H1 (cell line): ENCODE results near the gene ARL14. TPM values are rescaled to one million over a fixed set of nuclear protein-coding genes. Genes with fewer than 3 reads are reported as not detected.

Experiments
- CTCF ChIA-PET: fragments of 300-600 bp; sonication (Branson Sonifier 250); formaldehyde crosslinking; loops from one replicate; lab custom pipeline; 2021; ENCODE audit not compliant: partially characterized antibody; lab: Charles Lee
- POLR2A ChIA-PET: fragments of 300-600 bp; sonication (Branson Sonifier 250); formaldehyde crosslinking; loops from one replicate; lab custom pipeline; 2021; ENCODE audit warnings: inconsistent platforms; ENCODE audit not compliant: partially characterized antibody; lab: Charles Lee
- DNase-seq, 2 experiments: peaks; one replicate each; pipeline versions ENCODE4 v3.0.0 to v3.0.0-alpha.2; 2010 to 2022; ENCODE audit warnings: low spot score in 2 of 2, low read depth in 1 of 2, mixed read lengths in 1 of 2
- FAIRE-seq: peaks from 2 replicates; lab custom pipeline; 2011; peaks lifted over from hg19 to GRCh38; lab: Jason Lieb, UNC
- H2AFZ ChIP-seq: 2 replicates; pipeline ENCODE4 v1.8.1; 2012; ENCODE audit warnings: low read length, inconsistent platforms
- H2AK5ac ChIP-seq: 2 replicates; pipeline ENCODE4 v1.6.1; 2013; ENCODE audit warnings: low read depth, low read length
- H2BK120ac ChIP-seq: replicated peaks from 2 replicates; pipeline ENCODE3; 2013; ENCODE audit warnings: low read depth, low read length, inconsistent platforms
- H2BK12ac ChIP-seq: 2 replicates; pipeline ENCODE4 v1.6.1; 2013; ENCODE audit warnings: low read depth, low read length
- H2BK15ac ChIP-seq: 2 replicates; pipeline ENCODE4 v1.6.1; 2013; ENCODE audit warnings: low read length
- H2BK20ac ChIP-seq: 2 replicates; pipeline ENCODE4 v1.6.1; 2013; ENCODE audit warnings: low read length
- H2BK5ac ChIP-seq: 2 replicates; pipeline ENCODE4 v1.6.1; 2013; ENCODE audit warnings: low read depth, low read length
- H3K14ac ChIP-seq: 2 replicates; pipeline ENCODE4 v1.6.1; 2013; ENCODE audit warnings: inconsistent platforms; ENCODE audit not compliant: insufficient read length
- H3K18ac ChIP-seq: 2 replicates; pipeline ENCODE4 v1.6.1; 2013; ENCODE audit warnings: low read length; ENCODE audit errors: extremely low read depth
- H3K23ac ChIP-seq: 2 replicates; pipeline ENCODE4 v1.6.1; 2013; ENCODE audit warnings: inconsistent platforms; ENCODE audit not compliant: insufficient read length
- H3K23me2 ChIP-seq: 2 replicates; pipeline ENCODE4 v1.6.1; 2013; ENCODE audit warnings: low read depth, low read length
- H3K27ac ChIP-seq: 2 replicates; pipeline ENCODE4 v1.6.1; 2011; ENCODE audit warnings: low read depth, low read length, inconsistent platforms
- H3K27me3 ChIP-seq, 4 experiments: replicated peaks in 1 of 4; 1 replicate in 1 of 4; 2 replicates in 3 of 4; pipeline versions ENCODE4 v1.6.1 to v1.8.1; 2011 to 2013; ENCODE audit warnings: low read length in 3 of 4, mild to moderate bottlenecking in 3 of 4, inconsistent platforms in 2 of 4, mixed read lengths in 2 of 4, moderate library complexity in 1 of 4; ENCODE audit not compliant: control insufficient read depth in 3 of 4, insufficient read depth in 3 of 4; ENCODE audit errors: extremely low read depth in 1 of 4
- H3K36me3 ChIP-seq, 4 experiments: 2 replicates each; pipeline versions ENCODE4 v1.6.1 to v1.8.1; 2011 to 2013; ENCODE audit warnings: mild to moderate bottlenecking in 4 of 4, low read length in 3 of 4, moderate library complexity in 2 of 4, control low read depth in 1 of 4, inconsistent platforms in 1 of 4; ENCODE audit not compliant: insufficient read depth in 4 of 4, control insufficient read depth in 2 of 4
- H3K4ac ChIP-seq: replicated peaks from 2 replicates; pipeline ENCODE3; 2013; ENCODE audit warnings: low read length, low read depth, mixed read lengths, inconsistent platforms; ENCODE audit not compliant: insufficient read length
- H3K4me1 ChIP-seq, 4 experiments: replicated peaks in 1 of 4; 1 replicate in 1 of 4; 2 replicates in 3 of 4; pipeline versions ENCODE4 v1.6.1 to v1.8.1; 2011 to 2013; ENCODE audit warnings: low read length in 3 of 4, inconsistent platforms in 2 of 4, mixed read lengths in 1 of 4; ENCODE audit not compliant: insufficient read depth in 4 of 4, control insufficient read depth in 3 of 4
- H3K4me2 ChIP-seq, 2 experiments: 2 replicates each; pipeline versions ENCODE4 v1.6.1 to v1.8.1; 2011 to 2013; ENCODE audit warnings: low read depth in 2 of 2, low read length in 2 of 2, control low read depth in 1 of 2, inconsistent platforms in 1 of 2, mild to moderate bottlenecking in 1 of 2; ENCODE audit not compliant: insufficient read depth in 1 of 2
- H3K4me3 ChIP-seq, 4 experiments: fragments of 200-600, 300-600 bp in 1 of 4; sonication (generic), shearing (Covaris generic), sonication (Bioruptor Twin) in 1 of 4; 2 replicates each; pipeline versions ENCODE4 v1.5.1 to v1.8.1; 2011 to 2016; ENCODE audit warnings: low read length in 4 of 4, low read depth in 3 of 4, control low read depth in 2 of 4, inconsistent platforms in 2 of 4, mild to moderate bottlenecking in 2 of 4, mixed read lengths in 1 of 4, moderate library complexity in 1 of 4; ENCODE audit not compliant: insufficient read depth in 2 of 4; ENCODE audit errors: extremely low read depth in 1 of 4
- H3K56ac ChIP-seq: replicated peaks from 2 replicates; pipeline ENCODE3; 2013; ENCODE audit warnings: low read depth, mild to moderate bottlenecking, mixed read lengths, low read length, inconsistent platforms; ENCODE audit not compliant: insufficient read length
- H3K79me1 ChIP-seq: 2 replicates; pipeline ENCODE4 v1.6.1; 2013; ENCODE audit warnings: low read depth, low read length, control low read depth
- H3K79me2 ChIP-seq, 2 experiments: 2 replicates each; pipeline versions ENCODE4 v1.6.1 to v1.8.1; 2012 to 2013; ENCODE audit warnings: low read length in 2 of 2, mild to moderate bottlenecking in 2 of 2, inconsistent platforms in 1 of 2; ENCODE audit not compliant: insufficient read depth in 2 of 2, control insufficient read depth in 1 of 2
- H3K9ac ChIP-seq, 4 experiments: replicated peaks in 1 of 4; 1 replicate in 1 of 4; 2 replicates in 3 of 4; pipeline versions ENCODE4 v1.6.1 to v1.8.1; 2011 to 2013; ENCODE audit warnings: low read depth in 3 of 4, low read length in 3 of 4, control low read depth in 2 of 4, mild to moderate bottlenecking in 2 of 4, moderate library complexity in 2 of 4, inconsistent platforms in 1 of 4; ENCODE audit errors: extremely low read depth in 1 of 4
- H3K9me3 ChIP-seq, 2 experiments: 2 replicates each; pipeline versions ENCODE4 v1.6.1 to v1.8.1; 2012 to 2013; ENCODE audit warnings: mild to moderate bottlenecking in 2 of 2, moderate library complexity in 2 of 2, control low read depth in 1 of 2, inconsistent platforms in 1 of 2, low read depth in 1 of 2, low read length in 1 of 2, mixed read lengths in 1 of 2; ENCODE audit not compliant: insufficient read depth in 2 of 2
- H4K20me1 ChIP-seq, 2 experiments: replicated peaks in 1 of 2; 2 replicates each; pipeline versions ENCODE3 to v1.8.1; 2011 to 2013; ENCODE audit warnings: inconsistent platforms in 2 of 2, low read length in 2 of 2, mild to moderate bottlenecking in 1 of 2; ENCODE audit not compliant: insufficient read depth in 2 of 2, control insufficient read depth in 1 of 2
- H4K5ac ChIP-seq: 2 replicates; pipeline ENCODE4 v1.6.1; 2013; ENCODE audit warnings: low read length, low read depth, mixed read lengths, inconsistent platforms; ENCODE audit not compliant: insufficient read length
- H4K8ac ChIP-seq: 2 replicates; pipeline ENCODE4 v1.8.0; 2013; ENCODE audit warnings: mild to moderate bottlenecking, moderate library complexity, low read length, inconsistent platforms; ENCODE audit not compliant: insufficient read depth; ENCODE audit errors: extremely low read depth
- H4K91ac ChIP-seq: replicated peaks from 2 replicates; pipeline ENCODE3; 2013; ENCODE audit warnings: low read length, mixed read lengths, inconsistent platforms; ENCODE audit not compliant: insufficient read length
- RAD21 ChIP-seq, 2 experiments: IDR thresholded peaks in 1 of 2; conservative IDR thresholded peaks in 1 of 2; 2 replicates each; pipeline ENCODE4 v1.6.1; 2011; ENCODE audit warnings: low read depth in 2 of 2, low read length in 2 of 2, improper control_type of control experiment in 1 of 2, inconsistent platforms in 1 of 2, mild to moderate bottlenecking in 1 of 2, moderate library complexity in 1 of 2
- polyA plus RNA-seq, 7 experiments: library from polyadenylated mRNA; depleted of rRNA in 3 of 7; stranded (reverse) in 5 of 7; unstranded in 2 of 7; fragments of >200 nt in 5 of 7; fragments of 200-250 nt in 2 of 7; gene quantifications; 1 replicate in 5 of 7; 2 replicates in 1 of 7; 4 replicates in 1 of 7; pipeline versions ENCODE4 v1.2.1 to v1.2.3, GENCODE V29; 2011 to 2013; ENCODE audit warnings: missing spikeins in 2 of 7, mixed read lengths in 2 of 7
- total RNA-seq: library from RNA; stranded (reverse); fragmentation: NEBNext Ultra II Directional; extraction: Animal tissue kit (Norgen Biotek cat#: 25700); gene quantifications from 2 replicates; pipeline ENCODE4 v1.2.1, GENCODE V29; 2021

Gene ARL14
- total and polyA plus RNA-seq, 2 of the 8 experiments (the other 6 are each of a cell fraction or from before 2014, with no cell fraction given), result not detected

GRCh38 chr3:160675566-160676124 is 1.3 kb upstream of the ARL14 start:
- Histone ChIP-seq H3K23ac (no peak overlapping the region), H2AK5ac (no peak overlapping the region), H3K4me2 (no peak overlapping the region), H3K79me2 (no peaks in the 10 kb centered on the region), H2AFZ (no peak overlapping the region), H3K14ac (no peak overlapping the region), H3K27ac (no peak overlapping the region), H3K79me1 (no peaks in the 10 kb centered on the region), H3K36me3 (no peaks in the 10 kb centered on the region), H2BK15ac (no peak overlapping the region), H4K8ac (no peak overlapping the region), H3K23me2 (no peaks in the 10 kb centered on the region), H3K4me3 (no peak overlapping the region), H2BK20ac (no peak overlapping the region), H3K4me1 (peaks cover 0 to 12% (median 5%) of the 10 kb centered on the region in 4 experiments; a peak in 4 of 7 replicates), H2BK5ac (no peak overlapping the region), H3K4ac (no peak overlapping the region), H3K9ac (no peak overlapping the region), H4K91ac (no peak overlapping the region), H4K20me1 (no peaks in the 10 kb centered on the region), H3K56ac (no peak overlapping the region), H3K9me3 (no peaks in the 10 kb centered on the region), H2BK12ac (no peak overlapping the region), H3K18ac (no peak overlapping the region), H2BK120ac (no peak overlapping the region), H3K27me3 (no peaks in the 10 kb centered on the region), H4K5ac (no peak overlapping the region)
- POLR2A ChIA-PET, result no interaction called here
- no peak for TF ChIP-seq RAD21 (IDR thresholded peaks at IDR 0.05 in 1 of 2, conservative IDR thresholded peaks at IDR 0.05 in 1 of 2; ENCODE audit: low read depth in 2 of 2, low read length in 2 of 2)
- DNase-seq, result no peak
- CTCF ChIA-PET, result interaction anchor here (0.9 kb wide), 1 partner anchor 10 kb away, joined by 3 read pairs; no protein-coding TSS in a partner anchor
- no peak for FAIRE-seq
